Fibroblast of skin of left biceps (primary cell): ENCODE measurements around the gene IP6K3.

Experiments
- DNase-seq, 2 experiments: peaks; one replicate each; pipeline ENCODE4 v3.0.0-alpha.2; 2013; ENCODE audit warnings: low read depth in 2 of 2

IP6K3 gene

DNA sequence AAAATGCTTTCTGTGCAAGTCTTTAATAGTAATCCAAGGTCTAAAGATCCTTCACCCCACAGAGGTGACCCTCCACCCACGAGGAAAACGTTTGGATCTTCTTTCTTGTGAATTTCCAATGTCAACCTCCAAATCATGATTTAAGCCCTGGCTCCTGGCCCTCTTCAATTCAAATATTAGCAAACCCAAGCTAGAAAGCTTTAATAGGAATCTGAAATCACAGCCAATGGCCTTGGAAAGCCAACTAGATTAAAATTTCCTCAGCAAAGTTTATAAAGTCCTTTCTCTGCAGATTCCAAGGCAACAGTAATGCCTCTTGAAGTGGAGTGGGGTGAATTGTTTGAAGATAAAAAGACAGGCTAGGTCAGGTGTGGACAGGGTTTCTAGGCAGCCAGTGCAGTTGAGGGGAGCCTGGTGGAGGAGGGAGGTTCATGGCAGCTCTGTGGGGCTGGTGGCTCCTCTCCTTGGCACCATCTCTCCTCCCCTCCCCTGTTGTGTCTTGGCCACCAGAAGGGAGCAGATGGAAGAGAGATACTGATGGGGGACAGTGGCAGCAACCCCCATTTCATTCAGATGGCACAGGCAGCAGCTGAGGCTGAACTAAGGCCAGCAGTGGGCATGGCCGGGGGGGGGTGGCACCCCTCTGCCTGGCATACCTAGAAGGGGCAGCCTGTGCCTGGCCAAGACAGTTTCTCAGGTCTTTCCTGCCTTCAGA is 23.2 kb downstream of the IP6K3 start:
- no peak for DNase-seq

DNA sequence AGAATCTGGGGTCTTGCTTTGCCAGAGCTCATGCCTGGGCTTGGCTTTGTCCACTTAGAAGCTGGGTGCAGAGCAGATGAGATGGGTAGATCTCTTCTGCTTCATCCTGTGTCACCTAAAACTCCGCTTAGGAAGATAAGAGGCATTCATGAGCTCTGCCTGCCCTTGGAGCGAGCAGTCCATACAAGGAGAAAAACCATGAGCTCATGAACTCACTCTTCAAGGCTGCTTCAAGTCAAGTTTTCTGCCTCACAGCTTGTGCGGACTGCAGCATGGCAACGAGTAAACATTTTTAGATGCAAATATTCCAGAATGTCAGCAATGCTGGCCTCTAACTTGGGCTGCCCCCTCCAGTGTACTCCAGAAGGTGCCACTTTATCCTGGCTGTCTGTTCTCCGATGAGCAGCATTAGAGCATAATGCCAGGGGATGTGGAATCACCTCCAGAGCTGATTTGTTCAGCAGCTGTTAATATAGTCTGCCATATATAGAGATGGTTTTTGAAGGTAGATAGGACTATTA is 24.5 kb downstream of the IP6K3 start:
- no peak for DNase-seq

DNA sequence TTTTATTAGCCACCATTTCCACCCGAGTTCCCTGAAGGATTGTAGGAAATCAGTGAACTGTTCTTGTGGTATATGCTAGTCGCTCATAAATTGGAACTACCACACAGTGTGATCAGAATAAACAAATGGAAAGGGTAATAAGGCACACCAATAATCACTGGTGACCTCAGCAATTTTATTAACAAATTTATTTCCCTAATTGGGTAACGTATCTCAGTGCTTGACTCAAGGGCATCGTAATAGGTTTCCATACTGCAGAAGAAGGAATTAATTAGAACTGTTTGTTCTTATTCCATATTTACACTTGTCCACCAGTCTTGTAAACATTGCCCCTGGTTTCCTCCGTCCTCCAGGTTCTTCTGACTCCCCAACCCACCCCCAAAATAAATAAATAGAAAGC is 25.2 kb downstream of the IP6K3 start:
- no peak for DNase-seq

DNA sequence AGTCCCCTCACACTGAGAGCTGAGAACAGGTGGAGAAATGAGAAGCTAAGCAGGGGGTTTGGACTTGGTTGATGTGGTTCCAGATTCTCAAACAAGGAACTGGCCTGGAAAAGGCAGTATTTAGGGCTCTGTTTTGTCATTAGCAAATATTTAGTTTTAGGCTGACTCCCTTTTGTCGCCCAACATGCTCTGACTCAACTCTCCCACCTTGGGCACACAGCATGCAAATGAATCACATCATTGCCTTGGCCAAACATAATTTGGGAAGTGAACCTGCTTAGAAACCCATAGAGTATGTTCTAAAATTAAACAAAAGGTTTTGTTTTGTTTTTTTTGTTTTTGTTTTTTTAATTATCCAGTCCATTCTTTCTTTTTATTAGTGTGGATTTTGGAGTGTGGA is 25.7 kb downstream of the IP6K3 start:
- no peak for DNase-seq

DNA sequence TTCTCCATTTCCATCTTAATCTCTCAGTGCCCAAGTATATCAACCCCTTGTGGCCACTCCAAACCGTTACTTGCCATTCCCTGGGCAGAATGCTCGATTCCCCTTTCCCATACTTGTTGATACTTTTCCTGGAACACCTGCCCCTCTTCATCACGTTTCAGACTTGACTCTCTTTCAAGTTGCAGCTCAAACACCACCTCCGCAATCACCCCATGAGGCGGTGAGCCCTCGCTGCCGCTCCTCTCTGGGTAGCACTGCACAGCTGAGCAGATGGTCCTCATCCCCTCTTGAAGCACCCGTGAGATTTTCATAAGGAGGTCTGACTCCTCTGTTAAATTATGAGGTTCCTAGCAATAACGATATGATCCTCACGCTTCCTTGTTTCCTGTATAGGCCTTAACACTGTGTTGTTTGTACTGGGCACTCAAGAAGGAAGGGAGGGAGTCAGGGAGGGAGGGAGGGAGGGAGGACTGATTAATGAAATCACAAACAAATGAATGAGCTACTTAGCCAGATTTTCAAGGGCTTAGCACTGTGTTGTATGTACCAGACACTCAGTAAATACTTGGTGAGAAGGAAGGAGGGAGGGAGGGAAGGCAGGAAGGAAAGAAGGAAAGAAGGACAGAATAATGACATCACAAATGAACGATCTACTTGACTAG is 27.2 kb downstream of the IP6K3 start:
- DNase-seq, result no peak

DNA sequence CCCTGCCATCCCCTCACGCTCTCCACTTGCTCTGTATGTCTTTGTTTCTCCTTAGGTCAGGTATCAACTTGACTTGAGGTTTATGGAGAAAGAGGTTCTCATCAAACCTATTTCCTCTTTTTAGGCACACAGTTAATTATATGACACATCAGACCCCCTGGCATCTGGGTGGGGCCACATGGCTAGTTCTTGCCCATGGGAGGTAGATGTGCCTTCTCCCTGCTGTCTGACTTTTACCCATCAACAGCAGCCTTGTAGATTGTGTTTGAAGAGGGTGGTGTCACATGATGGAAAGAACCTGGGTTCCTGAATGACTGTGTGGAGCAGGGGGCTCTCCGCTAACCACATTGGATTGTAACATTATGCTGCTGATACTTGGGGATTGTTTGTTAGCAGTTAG is 28.0 kb downstream of the IP6K3 start:
- no peak for DNase-seq

DNA sequence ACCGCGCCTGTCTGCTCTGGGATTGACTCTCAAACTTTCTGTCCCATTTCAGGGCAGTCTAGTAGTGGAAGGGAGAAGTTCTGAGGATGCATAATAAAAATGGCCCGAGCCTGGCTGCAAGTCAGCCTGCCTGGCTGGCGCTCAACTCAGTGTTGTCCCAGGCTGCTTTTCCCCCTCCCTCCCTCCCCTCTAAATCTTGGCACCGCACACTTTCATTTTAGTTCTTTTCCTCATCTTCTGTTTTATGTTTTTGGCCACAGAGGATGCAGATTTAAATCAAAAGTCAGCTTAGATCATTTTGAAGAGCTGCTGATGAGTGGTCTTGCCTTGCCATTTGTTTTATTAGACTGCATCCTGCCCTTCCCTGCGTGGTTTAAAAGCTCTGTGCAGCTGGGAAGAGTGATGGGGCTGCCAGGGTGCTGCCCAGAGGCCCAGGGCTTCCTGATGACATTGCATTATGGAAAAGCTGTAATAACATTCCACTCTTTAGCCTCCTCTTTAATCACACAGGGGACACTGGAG is 28.7 kb downstream of the IP6K3 start:
- no peak for DNase-seq

DNA sequence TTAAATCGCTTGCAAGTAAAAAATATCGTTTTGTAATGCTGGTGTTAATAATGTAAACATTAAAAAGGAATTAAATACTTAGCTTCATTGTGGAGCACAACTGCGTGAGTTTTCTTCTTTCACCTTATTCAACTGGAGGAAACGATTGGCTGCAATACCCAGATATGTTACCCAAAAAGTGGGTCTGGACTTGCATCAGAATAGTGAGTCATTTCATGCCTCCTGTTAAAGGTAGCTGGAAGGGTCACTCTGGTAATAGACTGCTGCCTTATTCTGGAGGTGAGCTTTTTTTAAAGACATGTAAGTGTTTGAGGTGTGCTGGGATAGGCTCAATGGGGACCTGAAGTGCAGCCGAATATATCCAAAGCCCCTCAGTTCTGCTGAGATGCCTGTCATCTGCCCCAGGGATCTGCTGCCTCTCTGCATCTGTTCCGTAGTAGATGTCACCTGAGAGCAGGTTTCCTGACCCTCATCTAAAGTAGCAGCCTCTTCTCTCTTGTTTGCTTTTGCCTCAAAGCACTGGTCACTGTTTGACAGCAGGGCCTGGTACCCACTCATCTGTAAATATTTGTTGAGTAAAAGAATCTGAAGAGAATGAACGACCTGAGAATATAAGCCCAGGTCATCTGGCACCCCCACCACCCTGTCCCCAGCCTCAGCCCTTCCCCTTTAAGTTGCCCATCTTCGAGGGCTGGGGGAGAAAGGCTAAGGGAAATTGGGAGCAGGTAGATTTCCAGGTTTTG is 29.6 kb downstream of the IP6K3 start:
- DNase-seq, result no peak

DNA sequence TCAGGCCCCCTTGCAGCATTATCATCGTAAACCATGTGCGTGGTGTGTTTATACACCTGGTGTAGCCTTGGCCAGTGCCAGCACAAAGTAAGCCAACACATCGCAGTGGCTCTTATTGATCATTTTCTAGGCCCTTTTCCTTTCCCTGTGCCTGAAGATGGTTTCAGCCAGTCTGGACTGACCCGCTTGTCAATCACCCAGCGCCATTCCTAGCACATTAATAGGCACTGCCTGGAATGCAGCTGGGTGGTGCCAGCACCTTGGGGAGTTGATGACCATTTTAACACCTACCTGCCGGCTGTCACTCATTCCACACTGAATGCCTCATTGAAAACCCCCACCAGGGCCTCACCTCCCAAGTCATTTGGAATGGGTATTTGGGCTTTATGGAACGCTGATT is 30.3 kb downstream of the IP6K3 start:
- no peak for DNase-seq

DNA sequence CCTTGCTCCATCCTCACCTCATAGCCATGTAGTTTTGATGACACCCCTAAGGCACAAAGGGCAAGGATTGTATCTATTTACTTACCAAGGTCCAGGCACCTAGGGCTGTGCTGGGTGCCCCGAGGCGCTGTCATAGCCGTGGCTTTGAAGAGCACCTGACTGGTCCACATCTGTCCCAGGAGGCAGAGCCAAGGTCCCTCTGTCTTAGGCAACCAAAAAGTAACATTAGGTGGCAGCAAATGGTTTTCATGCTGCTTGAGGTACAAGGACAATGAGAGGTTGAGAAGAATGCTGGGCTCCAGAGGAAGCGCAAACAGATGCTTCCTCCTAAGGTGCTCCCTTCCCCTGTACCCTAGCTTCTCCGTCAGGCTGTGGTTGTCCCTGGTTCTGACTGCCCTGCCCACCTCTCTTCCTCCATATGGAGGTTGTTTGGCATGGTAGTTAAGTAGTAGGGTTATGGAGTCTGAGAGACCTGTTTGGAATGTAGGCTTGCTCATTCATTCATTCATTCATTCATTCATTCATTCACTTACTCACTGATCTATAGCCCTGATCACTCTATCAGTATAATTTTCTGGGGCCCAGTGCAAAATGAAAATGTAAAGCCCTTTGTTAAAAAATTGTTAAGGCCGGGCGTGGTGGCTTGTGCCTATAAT is 32.2 kb downstream of the IP6K3 start:
- DNase-seq, result no peak

DNA sequence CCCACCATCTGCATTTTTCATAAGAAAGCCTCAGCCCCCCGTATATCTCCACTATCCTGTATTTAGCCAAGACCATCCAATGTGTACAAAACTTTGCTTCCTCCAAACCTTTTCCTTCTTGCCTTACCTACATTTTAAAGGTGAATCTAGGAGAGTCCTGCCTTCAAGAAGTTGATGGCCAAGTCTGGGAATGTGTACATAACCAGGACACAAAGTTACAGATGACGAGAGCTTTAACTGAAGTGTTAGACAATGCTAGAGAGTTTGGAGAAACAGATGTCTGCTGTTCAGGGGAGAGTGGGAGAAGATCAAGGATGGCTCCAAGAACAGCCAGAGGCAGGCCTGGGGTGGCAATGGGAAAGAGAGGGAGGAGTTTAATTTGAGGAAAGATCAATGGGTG is 32.9 kb downstream of the IP6K3 start:
- DNase-seq, result no peak

DNA sequence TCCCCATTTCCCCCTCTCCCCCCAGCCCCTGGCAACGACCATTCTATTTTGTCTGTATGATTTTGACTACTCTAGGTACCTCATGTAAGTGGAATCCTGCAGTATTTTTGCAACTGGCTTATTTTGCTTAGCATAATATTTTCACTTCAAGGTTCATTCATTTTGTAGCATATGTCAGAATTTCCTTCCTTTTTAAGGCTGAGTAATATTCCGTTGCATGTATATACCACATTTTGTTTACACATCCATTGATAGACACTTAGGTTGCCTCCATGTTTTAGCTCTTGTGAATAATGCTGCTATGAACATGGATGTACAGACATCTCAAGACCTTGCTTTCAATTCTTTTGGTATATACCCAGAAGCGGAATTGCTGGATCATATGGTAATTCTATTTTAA is 33.8 kb downstream of the IP6K3 start:
- no peak for DNase-seq

DNA sequence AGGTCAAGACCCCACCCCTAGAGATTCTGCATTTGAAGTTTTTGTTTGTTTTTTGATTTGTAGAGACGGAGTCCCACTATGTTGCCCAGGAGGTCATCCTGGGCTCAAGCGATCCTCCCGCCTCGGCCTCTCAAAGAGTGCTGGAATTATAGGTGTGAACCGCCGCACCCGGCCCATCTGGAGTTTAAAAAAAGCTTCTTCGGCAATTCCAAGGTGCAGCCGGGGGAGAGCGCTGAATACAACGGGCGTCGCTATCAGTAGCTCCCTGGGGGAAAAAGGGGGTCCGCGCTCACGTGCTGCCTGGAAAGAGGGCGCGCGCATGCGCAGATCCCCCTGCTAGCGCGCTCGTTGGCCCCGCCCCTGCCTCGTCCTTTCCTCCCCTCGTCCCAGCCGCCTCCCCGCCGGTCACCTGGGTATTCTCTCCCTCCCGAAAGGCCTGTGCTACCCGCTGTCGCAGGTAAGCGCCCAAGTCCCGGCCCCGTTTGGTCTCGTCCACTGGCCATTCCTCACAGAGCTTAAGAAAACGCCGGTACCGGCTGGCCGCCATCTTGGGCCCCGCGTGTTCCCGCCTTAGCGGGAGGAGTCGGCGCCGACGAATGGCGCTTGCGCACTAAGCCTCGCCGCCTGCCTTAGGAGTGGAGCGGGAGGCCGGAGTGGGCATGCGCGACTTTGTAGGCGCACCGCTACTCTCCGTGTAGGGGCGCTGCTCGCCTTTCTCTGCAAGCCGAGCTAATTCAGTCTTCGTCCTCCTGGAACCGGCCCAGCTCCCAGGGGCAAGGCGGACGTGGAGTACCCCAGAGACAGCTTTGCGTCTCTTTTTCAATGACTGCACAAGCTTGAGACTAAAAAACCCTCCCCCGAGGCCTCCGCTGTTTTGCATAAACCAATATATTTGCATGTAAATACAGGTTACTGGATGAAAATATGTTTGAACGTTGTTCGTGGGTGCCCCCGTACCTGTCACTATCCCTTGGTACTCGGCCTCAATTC is 35.3 kb downstream of the IP6K3 start, which contains the start of gene UQCC2:
Gene UQCC2, minus strand, starts transcription at position 561 of the 990 bp plus-strand sequence. Its CDS starts 14 bp downstream, at position 547.
- DNase-seq, result peak; percentile 89 to 91

DNA sequence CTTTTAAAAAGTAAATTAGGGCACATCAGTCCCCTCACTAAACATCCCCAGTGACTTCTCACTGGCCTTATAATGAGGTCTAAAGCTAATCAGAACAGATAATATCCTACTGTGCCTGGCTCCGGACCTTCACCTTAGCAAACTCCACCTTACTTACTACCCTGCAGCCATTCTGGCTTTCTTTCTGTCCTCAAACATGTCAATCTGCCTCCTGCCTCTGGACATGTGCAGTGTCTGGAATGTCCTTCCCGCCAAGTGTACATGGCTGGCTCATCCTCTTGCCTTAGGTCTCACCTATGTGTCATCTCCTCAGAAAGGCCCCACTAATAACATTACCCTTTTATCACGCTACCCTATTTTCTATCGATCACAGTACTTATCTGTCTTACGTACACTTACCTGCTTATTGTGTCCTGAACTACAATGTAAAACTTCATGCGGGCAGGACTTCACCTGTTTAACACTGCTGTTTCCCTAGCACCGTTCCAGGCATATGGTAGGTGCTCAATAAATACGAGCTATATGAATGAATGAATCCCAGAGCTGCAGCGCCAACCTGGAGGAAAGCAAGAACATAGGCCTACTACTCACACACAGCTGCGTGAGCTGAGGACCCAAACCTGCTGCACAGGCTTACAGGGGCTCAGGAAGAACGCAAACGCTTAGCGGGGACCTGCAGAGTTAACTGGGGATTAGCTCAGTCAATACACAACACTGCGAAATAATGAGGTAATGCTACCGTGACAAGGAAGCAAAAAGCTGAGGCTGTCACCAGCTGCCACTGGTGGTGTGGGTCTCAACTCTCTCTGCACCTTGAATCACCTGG is 36.2 kb downstream of the IP6K3 start:
- DNase-seq, result no peak

DNA sequence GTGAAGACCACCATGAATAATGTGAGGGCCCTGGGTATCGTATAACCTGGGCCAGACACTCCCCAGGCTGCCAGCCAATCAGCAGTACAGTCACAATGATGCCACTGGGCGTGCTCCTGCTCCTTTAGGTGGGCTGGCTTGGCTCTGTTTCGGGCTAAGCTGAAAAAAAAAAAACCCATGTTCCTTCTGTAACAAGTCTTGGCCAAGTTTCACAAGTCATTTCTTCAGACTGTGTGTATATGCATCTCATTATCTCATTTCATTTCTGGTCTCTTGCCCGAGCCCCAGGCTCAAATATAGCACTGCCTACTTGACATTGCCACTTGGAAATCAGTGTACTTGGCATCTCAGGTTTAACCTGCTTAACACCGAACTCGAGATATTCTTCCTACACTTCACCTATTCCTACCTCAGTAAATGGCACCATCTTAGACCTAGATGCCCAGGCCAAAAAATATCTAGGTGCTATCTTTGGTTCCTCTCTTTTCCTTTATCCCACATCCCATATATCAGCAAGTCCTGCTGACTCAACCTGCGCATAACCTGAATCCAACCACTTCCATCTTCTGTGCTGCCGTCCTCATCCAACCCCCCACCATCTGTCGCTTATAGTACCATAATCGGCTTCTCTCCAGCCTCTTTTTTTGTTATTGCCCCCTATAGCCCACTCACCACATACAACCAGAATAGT is 37.0 kb downstream of the IP6K3 start:
- DNase-seq, result no peak

DNA sequence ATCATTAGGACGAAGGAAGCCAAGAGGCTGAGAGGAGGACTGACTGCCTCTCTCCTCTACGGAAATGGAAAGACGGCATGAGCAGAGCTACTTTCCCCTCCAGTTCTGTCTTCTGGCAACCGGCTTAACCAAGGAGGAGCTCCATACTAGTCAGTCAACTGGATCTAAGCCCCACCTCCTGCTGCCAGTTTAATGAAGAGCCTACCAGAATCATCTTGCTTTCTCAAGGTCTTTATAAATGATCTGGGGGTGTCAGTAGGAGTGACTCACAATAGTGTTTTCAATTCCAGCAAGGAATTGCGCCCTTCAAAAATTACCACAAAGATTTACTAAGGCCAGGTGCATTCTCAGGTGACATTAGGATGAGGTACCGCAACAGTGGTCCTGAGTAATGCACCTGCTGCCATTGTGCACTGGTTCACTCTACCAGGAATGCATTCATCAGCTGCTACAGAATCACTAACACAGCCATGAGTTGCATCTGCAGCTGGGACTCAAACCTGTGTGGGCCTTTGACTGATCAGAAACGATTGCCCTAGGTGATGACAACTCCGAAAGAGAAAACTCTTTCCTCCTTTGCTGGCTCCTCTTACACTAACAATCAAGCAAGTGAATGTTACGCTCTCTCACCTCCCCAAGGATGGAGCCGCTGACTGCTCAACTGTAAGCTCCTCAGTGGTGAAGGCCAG is 38.0 kb downstream of the IP6K3 start:
- DNase-seq, result no peak

DNA sequence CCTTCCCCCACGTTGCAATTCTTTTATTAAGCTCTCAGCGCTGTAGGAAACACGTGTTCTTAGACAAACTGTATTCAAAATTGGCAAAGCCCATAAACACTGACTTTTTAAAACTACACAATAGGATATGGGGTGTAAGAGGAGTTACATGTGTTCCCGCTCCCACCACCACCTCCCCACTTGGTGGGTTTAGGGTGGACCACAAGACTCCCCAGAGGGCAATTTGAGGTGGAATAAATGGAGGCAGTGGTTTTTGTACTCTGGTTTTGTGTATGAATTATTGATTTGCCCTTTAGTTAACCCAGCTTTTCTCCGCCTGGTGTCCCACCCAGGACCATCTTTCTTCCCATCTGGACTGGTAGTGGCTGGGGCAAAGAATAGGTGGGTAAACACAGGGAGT is 38.9 kb downstream of the IP6K3 start:
- no peak for DNase-seq

DNA sequence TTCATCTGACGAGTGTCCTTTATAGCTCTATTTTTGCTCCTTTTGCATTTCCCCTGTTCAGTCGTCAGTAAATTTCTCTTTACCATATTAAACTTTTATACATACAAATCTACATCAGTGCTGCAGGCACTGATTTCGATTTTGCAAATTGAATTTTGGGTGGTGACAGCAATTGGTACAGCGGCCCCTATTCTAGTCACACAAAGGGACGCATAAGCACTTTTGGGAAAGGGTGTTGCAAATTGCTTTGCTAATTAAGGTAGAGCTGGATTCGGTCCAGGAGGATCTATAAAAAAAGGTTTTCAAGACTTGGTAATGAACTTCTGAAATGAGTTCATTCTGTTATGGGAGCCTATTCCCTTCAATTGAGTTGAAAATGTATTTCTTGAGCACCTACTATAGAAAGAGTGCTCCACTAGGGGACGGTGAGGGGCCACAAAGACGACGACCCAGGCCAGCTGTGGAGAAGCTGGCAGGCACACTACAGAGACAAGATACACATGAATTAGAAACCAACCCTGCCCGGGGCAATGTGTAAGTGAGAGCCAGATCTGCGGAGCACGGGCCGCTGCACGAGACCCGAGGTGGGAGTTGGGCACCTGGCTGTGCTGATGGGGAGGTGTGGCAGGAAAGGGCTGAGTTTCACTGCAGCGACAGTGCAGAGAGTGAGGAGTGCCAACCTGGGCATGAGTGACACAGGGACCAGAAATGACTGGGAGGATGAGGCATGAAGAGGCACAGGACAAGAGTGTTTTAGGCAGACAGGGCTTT is 40.6 kb downstream of the IP6K3 start:
- DNase-seq, result no peak
